ELR (cell line): Measurements from ENCODE around the gene MAGOHB.
"Not testable (repeated sequence)": the region's sequence is repeated elsewhere in the genome, so short reads cannot be mapped to it uniquely, and the experiment has no call there.

Experiments used
- DNase-seq: peaks from one replicate; pipeline ENCODE4 v3.0.0-alpha.2; 2015; ENCODE audit warnings: low read depth

The MAGOHB gene

GRCh38 chr12:10613349-10614055 is at the start of gene MAGOHB:
Gene MAGOHB, minus strand, starts transcription at chr12:10613609. Its CDS starts 77 bp downstream, at chr12:10613532.
- DNase-seq, result peak; percentile 98

- DNase-seq, result peak; percentile 75
Observed at GRCh38 chr12:10661338-10661737, 47.9 kb upstream of the MAGOHB start.

GRCh38 chr12:10654003-10654402 is 40.6 kb upstream of the MAGOHB start:
- no peak for DNase-seq

GRCh38 chr12:10652192-10652591 is 38.8 kb upstream of the MAGOHB start:
- no peak for DNase-seq

- DNase-seq, result not testable (repeated sequence)
Observed at GRCh38 chr12:10646576-10646975, 33.2 kb upstream of the MAGOHB start.

- DNase-seq, result no peak
Observed at GRCh38 chr12:10645910-10646309, 32.5 kb upstream of the MAGOHB start.

- DNase-seq, result peak; percentile 85
Observed at GRCh38 chr12:10641735-10642500, 28.5 kb upstream of the MAGOHB start.

GRCh38 chr12:10638728-10639127 is 25.3 kb upstream of the MAGOHB start:
- no peak for DNase-seq

- no peak for DNase-seq
Observed at GRCh38 chr12:10636611-10637010, 23.2 kb upstream of the MAGOHB start.

- no peak for DNase-seq
Observed at GRCh38 chr12:10636124-10636523, 22.7 kb upstream of the MAGOHB start.

- DNase-seq, result no peak
Observed at GRCh38 chr12:10635306-10635705, 21.9 kb upstream of the MAGOHB start.

- DNase-seq, result peak; percentile 92
Observed at GRCh38 chr12:10634427-10634826, 21.0 kb upstream of the MAGOHB start.

GRCh38 chr12:10633541-10633940 is 20.1 kb upstream of the MAGOHB start:
- DNase-seq, result no peak

GRCh38 chr12:10632226-10632625 is 18.8 kb upstream of the MAGOHB start:
- DNase-seq, result no peak

GRCh38 chr12:10624605-10625004 is 11.2 kb upstream of the MAGOHB start:
- DNase-seq, result no peak

- peak; percentile 32 for DNase-seq
Observed at GRCh38 chr12:10623131-10623530, 9.7 kb upstream of the MAGOHB start.

- DNase-seq, result no peak
Observed at GRCh38 chr12:10621278-10621677, 7.9 kb upstream of the MAGOHB start.

- no peak for DNase-seq
Observed at GRCh38 chr12:10620078-10620779, 6.8 kb upstream of the MAGOHB start.

- peak; percentile 95 for DNase-seq
Observed at GRCh38 chr12:10618338-10618987, 5.1 kb upstream of the MAGOHB start.

- peak; percentile 13 for DNase-seq
Observed at GRCh38 chr12:10617863-10618262, 4.5 kb upstream of the MAGOHB start.

GRCh38 chr12:10615532-10615931 is 2.1 kb upstream of the MAGOHB start:
- DNase-seq, result peak; percentile 25

- no peak for DNase-seq
Observed at GRCh38 chr12:10614056-10614370, 604 bp upstream of the MAGOHB start.

GRCh38 chr12:10612984-10613348 is 443 bp downstream of the MAGOHB start:
- peak; percentile 20 for DNase-seq
